ENCODE results near the gene RAI2. TPM values are rescaled to one million over a fixed set of nuclear protein-coding genes. Genes with fewer than 3 reads are reported as not detected.

RAI2 gene
- total RNA-seq, 1 experiment from 2014 or later: not detected

DNA sequence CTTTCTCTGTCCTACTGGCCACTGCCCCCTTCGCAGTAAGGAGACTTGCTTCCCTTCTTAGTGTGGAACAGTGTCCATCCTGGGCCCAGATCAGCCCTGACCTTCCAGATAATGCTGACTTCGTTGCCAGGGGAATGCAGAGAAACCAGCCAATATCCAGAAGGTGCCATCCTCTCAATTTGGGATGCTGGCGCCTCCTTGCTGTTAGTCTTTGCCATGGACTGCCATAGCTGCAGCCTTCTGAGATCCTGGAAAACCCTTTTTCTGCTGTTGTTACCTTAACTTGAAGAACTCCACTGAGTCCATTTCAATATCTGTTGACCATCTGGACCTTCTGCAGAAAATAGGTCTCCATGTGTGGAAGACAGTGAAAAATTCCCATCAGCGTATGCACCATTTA, 21.8 kb downstream of the RAI2 start:
- no peak for DNase-seq (ENCODE audit: unreplicated experiment)
- TF ChIP-seq, protein P1, sequence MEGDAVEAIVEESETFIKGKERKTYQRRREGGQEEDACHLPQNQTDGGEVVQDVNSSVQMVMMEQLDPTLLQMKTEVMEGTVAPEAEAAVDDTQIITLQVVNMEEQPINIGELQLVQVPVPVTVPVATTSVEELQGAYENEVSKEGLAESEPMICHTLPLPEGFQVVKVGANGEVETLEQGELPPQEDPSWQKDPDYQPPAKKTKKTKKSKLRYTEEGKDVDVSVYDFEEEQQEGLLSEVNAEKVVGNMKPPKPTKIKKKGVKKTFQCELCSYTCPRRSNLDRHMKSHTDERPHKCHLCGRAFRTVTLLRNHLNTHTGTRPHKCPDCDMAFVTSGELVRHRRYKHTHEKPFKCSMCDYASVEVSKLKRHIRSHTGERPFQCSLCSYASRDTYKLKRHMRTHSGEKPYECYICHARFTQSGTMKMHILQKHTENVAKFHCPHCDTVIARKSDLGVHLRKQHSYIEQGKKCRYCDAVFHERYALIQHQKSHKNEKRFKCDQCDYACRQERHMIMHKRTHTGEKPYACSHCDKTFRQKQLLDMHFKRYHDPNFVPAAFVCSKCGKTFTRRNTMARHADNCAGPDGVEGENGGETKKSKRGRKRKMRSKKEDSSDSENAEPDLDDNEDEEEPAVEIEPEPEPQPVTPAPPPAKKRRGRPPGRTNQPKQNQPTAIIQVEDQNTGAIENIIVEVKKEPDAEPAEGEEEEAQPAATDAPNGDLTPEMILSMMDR (IDR thresholded peaks at IDR 0.05; ENCODE audit: unreplicated experiment): no peak
- H3K27ac Mint-ChIP-seq (ENCODE audit: low read depth, unreplicated experiment): no peak overlapping the region
- no TSS peak for BruUV-seq (replicated peaks)
- no peaks in the 10 kb centered on the region for H3K36me3 Mint-ChIP-seq (ENCODE audit: insufficient read depth, unreplicated experiment)
- no peaks in the 10 kb centered on the region for H3K9me3 Mint-ChIP-seq (ENCODE audit: unreplicated experiment)
- peaks cover 42% of the 10 kb centered on the region for H3K27me3 Mint-ChIP-seq (ENCODE audit: insufficient read depth, unreplicated experiment)
- H3K4me1 Mint-ChIP-seq (ENCODE audit: insufficient read depth, unreplicated experiment): no peaks in the 10 kb centered on the region
- POLR2A ChIA-PET: no interaction called here
- CTCF ChIA-PET: interaction anchor here (0.6 kb wide), 1 partner anchor 9 kb away, joined by 3 read pairs; no protein-coding TSS in a partner anchor
- H3K4me3 Mint-ChIP-seq (ENCODE audit: unreplicated experiment): no peak overlapping the region
- intact Hi-C loops (cut with micrococcal nuclease): no loop called here

DNA sequence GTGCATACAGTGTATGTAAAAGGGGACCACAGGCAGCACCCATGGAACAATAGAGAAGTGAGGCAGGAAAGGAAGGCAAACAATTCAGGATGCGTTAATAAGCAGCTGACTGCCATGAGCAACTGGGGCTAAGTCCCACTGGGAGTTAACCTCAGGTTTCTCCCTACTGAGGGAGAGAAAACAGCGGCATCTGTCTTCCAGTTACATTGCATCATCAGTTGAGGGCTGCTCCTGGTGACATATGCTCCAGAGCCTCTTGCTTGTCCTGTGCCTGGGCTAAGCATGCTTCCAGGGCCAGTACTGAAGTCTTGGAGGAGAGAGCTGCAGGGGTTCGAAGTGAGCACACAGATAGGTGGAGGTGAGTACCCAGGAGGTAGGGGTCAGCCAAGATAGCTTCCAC, 24.3 kb downstream of the RAI2 start:
- BruUV-seq (replicated peaks): no TSS peak
- Mint-ChIP-seq H3K27ac (ENCODE audit: low read depth, unreplicated experiment) (no peak overlapping the region), H3K4me1 (ENCODE audit: insufficient read depth, unreplicated experiment) (no peaks in the 10 kb centered on the region), H3K4me3 (ENCODE audit: unreplicated experiment) (no peak overlapping the region), H3K36me3 (ENCODE audit: insufficient read depth, unreplicated experiment) (no peaks in the 10 kb centered on the region), H3K27me3 (ENCODE audit: insufficient read depth, unreplicated experiment) (peaks cover 38% of the 10 kb centered on the region), H3K9me3 (ENCODE audit: unreplicated experiment) (no peaks in the 10 kb centered on the region)
- TF ChIP-seq, protein P1 (IDR thresholded peaks at IDR 0.05; ENCODE audit: unreplicated experiment): no peak
- POLR2A ChIA-PET: no interaction called here
- DNase-seq (ENCODE audit: unreplicated experiment): peak; percentile 1
- intact Hi-C loops (cut with micrococcal nuclease): no loop called here
- CTCF ChIA-PET: interaction anchor here (0.5 kb wide), 1 partner anchor 79 kb away, joined by 3 read pairs; no protein-coding TSS in a partner anchor

DNA sequence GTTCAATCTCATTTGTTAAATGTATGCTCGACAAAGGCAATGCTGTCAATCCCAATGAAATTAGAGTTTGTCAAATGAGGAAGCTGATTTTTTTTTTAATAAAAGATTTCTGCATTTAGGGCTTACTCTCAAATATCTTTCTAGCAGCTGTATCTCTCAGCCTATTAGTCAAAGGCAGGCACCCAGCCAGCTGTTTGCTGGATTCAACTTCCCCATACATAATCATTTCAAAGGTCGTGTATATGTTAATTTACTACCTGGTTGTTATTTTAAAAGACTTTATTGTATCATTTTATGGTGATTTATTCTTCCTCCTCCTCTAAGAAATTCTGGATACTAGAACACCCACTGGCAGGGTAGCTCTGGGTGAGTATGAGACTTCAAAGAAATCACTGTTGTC, 27.1 kb downstream of the RAI2 start:
- no peak for DNase-seq (ENCODE audit: unreplicated experiment)
- no TSS peak for BruUV-seq (replicated peaks)
- H3K27me3 Mint-ChIP-seq (ENCODE audit: insufficient read depth, unreplicated experiment): peaks cover 22% of the 10 kb centered on the region
- intact Hi-C loops (cut with micrococcal nuclease): no loop called here
- TF ChIP-seq, protein P1 (IDR thresholded peaks at IDR 0.05; ENCODE audit: unreplicated experiment): no peak
- ChIA-PET CTCF (interaction anchor here (0.6 to 0.7 kb wide), 2 partner anchors 49 to 82 kb away, joined by 3 read pairs; no protein-coding TSS in a partner anchor), POLR2A (no interaction called here)
- H3K27ac Mint-ChIP-seq (ENCODE audit: low read depth, unreplicated experiment): no peak overlapping the region
- no peaks in the 10 kb centered on the region for H3K36me3 Mint-ChIP-seq (ENCODE audit: insufficient read depth, unreplicated experiment)
- no peaks in the 10 kb centered on the region for H3K4me1 Mint-ChIP-seq (ENCODE audit: insufficient read depth, unreplicated experiment)
- no peak overlapping the region for H3K4me3 Mint-ChIP-seq (ENCODE audit: unreplicated experiment)
- no peaks in the 10 kb centered on the region for H3K9me3 Mint-ChIP-seq (ENCODE audit: unreplicated experiment)

DNA sequence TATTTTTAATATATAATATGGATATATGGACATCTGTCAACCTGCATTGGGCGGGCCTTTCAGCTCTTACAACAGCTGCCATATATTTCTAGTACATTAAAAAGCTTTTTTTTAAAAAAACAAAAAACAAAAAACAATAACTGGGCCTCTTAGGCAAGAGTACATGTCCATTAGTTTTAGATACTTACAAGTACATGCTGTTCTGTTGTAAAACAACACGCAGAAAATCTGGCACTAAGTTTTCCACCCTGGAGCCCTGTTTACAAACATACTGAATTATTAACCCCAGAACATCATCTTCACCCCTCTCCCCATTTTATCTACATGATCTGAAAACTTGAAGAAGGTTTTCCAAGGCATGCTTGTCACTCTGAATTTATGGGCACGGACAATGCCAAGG, 29.8 kb downstream of the RAI2 start:
- H3K4me1 Mint-ChIP-seq (ENCODE audit: insufficient read depth, unreplicated experiment): no peaks in the 10 kb centered on the region
- H3K4me3 Mint-ChIP-seq (ENCODE audit: unreplicated experiment): no peak overlapping the region
- ChIA-PET CTCF (interaction anchor here (0.6 to 0.9 kb wide), 3 partner anchors 12 to 437 kb away, joined by 3 to 5 read pairs (median 4); no protein-coding TSS in a partner anchor), POLR2A (no interaction called here)
- intact Hi-C loops (cut with micrococcal nuclease): no loop called here
- no TSS peak for BruUV-seq (replicated peaks)
- DNase-seq (ENCODE audit: unreplicated experiment): no peak
- peaks cover 10% of the 10 kb centered on the region for H3K9me3 Mint-ChIP-seq (ENCODE audit: unreplicated experiment)
- no peaks in the 10 kb centered on the region for H3K36me3 Mint-ChIP-seq (ENCODE audit: insufficient read depth, unreplicated experiment)
- H3K27me3 Mint-ChIP-seq (ENCODE audit: insufficient read depth, unreplicated experiment): peaks cover 7% of the 10 kb centered on the region
- TF ChIP-seq, protein P1 (IDR thresholded peaks at IDR 0.05; ENCODE audit: unreplicated experiment): no peak
- H3K27ac Mint-ChIP-seq (ENCODE audit: low read depth, unreplicated experiment): no peak overlapping the region
